Ishikawa (cell line): ENCODE results near the gene SRP14.

Experiments
- CEBPB ChIP-seq: IDR thresholded peaks from 2 replicates; pipeline ENCODE4 v1.6.1; 2012
- CREB1 ChIP-seq: IDR thresholded peaks from 2 replicates; pipeline ENCODE4 v1.6.1; 2012; ENCODE audit warnings: low read depth
- EGR1 ChIP-seq: IDR thresholded peaks from 2 replicates; pipeline ENCODE4 v1.6.1; 2012
- EP300 ChIP-seq: IDR thresholded peaks from 2 replicates; pipeline ENCODE4 v1.6.1; 2012; ENCODE audit warnings: borderline replicate concordance
- FOXM1 ChIP-seq: IDR thresholded peaks from 2 replicates; pipeline ENCODE4 v1.6.1; 2012; ENCODE audit warnings: low read depth, borderline replicate concordance
- NFIC ChIP-seq: IDR thresholded peaks from 2 replicates; pipeline ENCODE4 v1.6.1; 2012
- RAD21 ChIP-seq: IDR thresholded peaks from 2 replicates; pipeline ENCODE4 v1.6.1; 2012; ENCODE audit warnings: low read depth
- TEAD4 ChIP-seq: IDR thresholded peaks from 2 replicates; pipeline ENCODE4 v1.6.1; 2012
- YY1 ChIP-seq: IDR thresholded peaks from 2 replicates; pipeline ENCODE4 v1.6.1; 2012; ENCODE audit warnings: low read depth
- ZBTB7A ChIP-seq: IDR thresholded peaks from 2 replicates; pipeline ENCODE4 v1.6.1; 2012; ENCODE audit warnings: low read depth
- TF ChIP-seq, protein P1 (sequence below): IDR thresholded peaks from 2 replicates; pipeline ENCODE4 v1.6.1; 2012
- TF ChIP-seq, protein P2 (sequence below): IDR thresholded peaks from 2 replicates; pipeline ENCODE4 v1.6.1; 2012; ENCODE audit warnings: low read depth, mild to moderate bottlenecking
- TF ChIP-seq, protein P3 (sequence below): IDR thresholded peaks from 2 replicates; pipeline ENCODE4 v1.6.1; 2012

DNA sequence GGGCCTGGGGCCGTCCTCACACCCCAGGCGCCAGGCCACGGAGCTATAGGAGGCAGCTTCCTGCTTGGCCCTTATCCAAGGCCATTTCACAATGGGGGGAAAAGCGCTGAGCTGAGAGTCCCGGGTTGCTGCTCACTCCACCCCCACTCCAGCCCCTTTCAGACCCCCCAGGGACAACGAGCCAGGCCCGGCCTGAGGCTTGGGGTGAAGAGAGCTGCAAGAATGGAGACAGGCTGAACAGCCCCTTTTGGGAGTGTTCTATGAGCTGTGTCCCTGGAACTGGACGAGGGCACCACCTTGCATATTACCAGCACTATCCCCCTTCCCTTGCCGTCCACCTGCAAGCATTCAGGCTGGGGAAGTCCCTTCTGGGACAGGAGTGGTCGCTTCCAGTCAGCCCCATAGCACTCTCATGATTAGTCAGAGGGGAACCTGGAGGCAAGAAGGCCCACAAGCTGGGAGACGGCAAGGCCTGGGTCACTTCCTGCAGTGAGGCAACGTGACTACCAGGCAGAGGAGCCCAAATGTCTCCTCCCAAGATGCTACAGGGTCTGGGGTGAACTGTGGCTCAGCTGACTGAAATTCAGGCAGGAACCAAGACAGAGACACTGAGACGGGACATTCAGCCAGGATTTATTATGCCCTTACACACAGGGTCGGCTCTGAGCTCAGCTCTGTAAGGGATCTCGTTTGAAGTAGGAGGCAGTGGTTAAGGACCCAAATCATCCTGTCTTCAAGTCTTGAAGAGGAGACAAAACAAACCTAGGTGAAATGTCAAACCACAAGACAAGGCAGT lies 8.6 kb upstream of the SRP14 start:
- TF ChIP-seq EP300: peak; percentile 25; the same call in 1 of the 2 replicates
- no peak for TF ChIP-seq FOXM1
- no peak for TF ChIP-seq YY1
- peak; percentile 80 for TF ChIP-seq CEBPB
- TF ChIP-seq RAD21: no peak
- no peak for TF ChIP-seq ZBTB7A
- TF ChIP-seq, protein P1, sequence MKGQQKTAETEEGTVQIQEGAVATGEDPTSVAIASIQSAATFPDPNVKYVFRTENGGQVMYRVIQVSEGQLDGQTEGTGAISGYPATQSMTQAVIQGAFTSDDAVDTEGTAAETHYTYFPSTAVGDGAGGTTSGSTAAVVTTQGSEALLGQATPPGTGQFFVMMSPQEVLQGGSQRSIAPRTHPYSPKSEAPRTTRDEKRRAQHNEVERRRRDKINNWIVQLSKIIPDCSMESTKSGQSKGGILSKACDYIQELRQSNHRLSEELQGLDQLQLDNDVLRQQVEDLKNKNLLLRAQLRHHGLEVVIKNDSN: no peak
- peak; percentile 86 for TF ChIP-seq NFIC
- TF ChIP-seq, protein P2, sequence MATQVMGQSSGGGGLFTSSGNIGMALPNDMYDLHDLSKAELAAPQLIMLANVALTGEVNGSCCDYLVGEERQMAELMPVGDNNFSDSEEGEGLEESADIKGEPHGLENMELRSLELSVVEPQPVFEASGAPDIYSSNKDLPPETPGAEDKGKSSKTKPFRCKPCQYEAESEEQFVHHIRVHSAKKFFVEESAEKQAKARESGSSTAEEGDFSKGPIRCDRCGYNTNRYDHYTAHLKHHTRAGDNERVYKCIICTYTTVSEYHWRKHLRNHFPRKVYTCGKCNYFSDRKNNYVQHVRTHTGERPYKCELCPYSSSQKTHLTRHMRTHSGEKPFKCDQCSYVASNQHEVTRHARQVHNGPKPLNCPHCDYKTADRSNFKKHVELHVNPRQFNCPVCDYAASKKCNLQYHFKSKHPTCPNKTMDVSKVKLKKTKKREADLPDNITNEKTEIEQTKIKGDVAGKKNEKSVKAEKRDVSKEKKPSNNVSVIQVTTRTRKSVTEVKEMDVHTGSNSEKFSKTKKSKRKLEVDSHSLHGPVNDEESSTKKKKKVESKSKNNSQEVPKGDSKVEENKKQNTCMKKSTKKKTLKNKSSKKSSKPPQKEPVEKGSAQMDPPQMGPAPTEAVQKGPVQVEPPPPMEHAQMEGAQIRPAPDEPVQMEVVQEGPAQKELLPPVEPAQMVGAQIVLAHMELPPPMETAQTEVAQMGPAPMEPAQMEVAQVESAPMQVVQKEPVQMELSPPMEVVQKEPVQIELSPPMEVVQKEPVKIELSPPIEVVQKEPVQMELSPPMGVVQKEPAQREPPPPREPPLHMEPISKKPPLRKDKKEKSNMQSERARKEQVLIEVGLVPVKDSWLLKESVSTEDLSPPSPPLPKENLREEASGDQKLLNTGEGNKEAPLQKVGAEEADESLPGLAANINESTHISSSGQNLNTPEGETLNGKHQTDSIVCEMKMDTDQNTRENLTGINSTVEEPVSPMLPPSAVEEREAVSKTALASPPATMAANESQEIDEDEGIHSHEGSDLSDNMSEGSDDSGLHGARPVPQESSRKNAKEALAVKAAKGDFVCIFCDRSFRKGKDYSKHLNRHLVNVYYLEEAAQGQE: no peak
- TF ChIP-seq, protein P3, sequence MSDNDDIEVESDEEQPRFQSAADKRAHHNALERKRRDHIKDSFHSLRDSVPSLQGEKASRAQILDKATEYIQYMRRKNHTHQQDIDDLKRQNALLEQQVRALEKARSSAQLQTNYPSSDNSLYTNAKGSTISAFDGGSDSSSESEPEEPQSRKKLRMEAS: no peak
- no peak for TF ChIP-seq CREB1
- TF ChIP-seq EGR1: no peak
- no peak for TF ChIP-seq TEAD4
